Osteocyte (in vitro differentiated cells): Measurements from ENCODE around the gene ZDHHC15. TPM values are rescaled to one million over a fixed set of nuclear protein-coding genes. Genes with fewer than 3 reads are reported as not detected.
"Not testable (repeated sequence)": the region's sequence is repeated elsewhere in the genome, so short reads cannot be mapped to it uniquely, and the experiment has no call there.

Experiments
- DNase-seq: peaks from one replicate; pipeline ENCODE4 v3.0.0; 2021; ENCODE audit warnings: mixed read lengths; ENCODE audit not compliant: unreplicated experiment; ENCODE audit errors: extremely low spot score
- H3K27ac Mint-ChIP-seq: one replicate; pipeline ENCODE4 v1.8.0; 2021; ENCODE audit warnings: mild to moderate bottlenecking, mixed read lengths; ENCODE audit not compliant: unreplicated experiment
- H3K27me3 Mint-ChIP-seq: one replicate; pipeline ENCODE4 v1.8.0; 2021; ENCODE audit warnings: mixed read lengths; ENCODE audit not compliant: unreplicated experiment
- H3K36me3 Mint-ChIP-seq: one replicate; pipeline ENCODE4 v1.8.0; 2021; ENCODE audit warnings: mixed read lengths; ENCODE audit not compliant: unreplicated experiment
- H3K4me1 Mint-ChIP-seq: one replicate; pipeline ENCODE4 v1.8.0; 2021; ENCODE audit warnings: mixed read lengths; ENCODE audit not compliant: unreplicated experiment
- H3K4me3 Mint-ChIP-seq: one replicate; pipeline ENCODE4 v1.8.0; 2021; ENCODE audit warnings: mild to moderate bottlenecking, moderate library complexity, mixed read lengths; ENCODE audit not compliant: unreplicated experiment
- H3K9me3 Mint-ChIP-seq: one replicate; pipeline ENCODE4 v1.8.0; 2021; ENCODE audit warnings: mixed read lengths; ENCODE audit not compliant: unreplicated experiment
- CTCF ChIP-seq: fragments of 200-600 bp; sonication (generic); IDR thresholded peaks from 2 replicates; pipeline ENCODE4 v1.5.0; 2021; ENCODE audit warnings: antibody characterized with exemption, mild to moderate bottlenecking, moderate library complexity
- total RNA-seq: library from RNA; stranded (reverse); gene quantifications from 2 replicates; pipeline ENCODE4 v1.2.1, GENCODE V29; 2021

ZDHHC15 gene
- total RNA-seq, 1 donor from 2014 or later, result 0.08 TPM

GRCh38 chrX:75483933-75484332 is 38.9 kb downstream of the ZDHHC15 start:
- no peak for TF ChIP-seq CTCF
- Mint-ChIP-seq H3K4me3 (no peak overlapping the region), H3K27me3 (no peaks in the 10 kb centered on the region), H3K4me1 (no peaks in the 10 kb centered on the region), H3K36me3 (no peaks in the 10 kb centered on the region), H3K27ac (no peak overlapping the region), H3K9me3 (peaks cover 48% of the 10 kb centered on the region)
- DNase-seq, result no peak

- not testable (repeated sequence) for H3K27ac Mint-ChIP-seq, H3K4me3 Mint-ChIP-seq, DNase-seq, H3K27me3 Mint-ChIP-seq, H3K4me1 Mint-ChIP-seq, H3K36me3 Mint-ChIP-seq
- H3K9me3 Mint-ChIP-seq, result peaks cover 57% of the 10 kb centered on the region
These were observed 61.1 kb downstream of the ZDHHC15 start for GRCh38 chrX:75461780-75462179.

- DNase-seq, result no peak
- Mint-ChIP-seq H3K4me1 (no peaks in the 10 kb centered on the region), H3K27ac (no peak overlapping the region), H3K9me3 (peaks cover 12% of the 10 kb centered on the region), H3K4me3 (no peak overlapping the region), H3K36me3 (no peaks in the 10 kb centered on the region), H3K27me3 (no peaks in the 10 kb centered on the region)
- no peak for TF ChIP-seq CTCF
These were observed 101.1 kb downstream of the ZDHHC15 start for GRCh38 chrX:75421688-75422230.

GRCh38 chrX:75407153-75407552 is 115.7 kb downstream of the ZDHHC15 start:
- not testable (repeated sequence) for H3K36me3 Mint-ChIP-seq, H3K27me3 Mint-ChIP-seq, DNase-seq, H3K4me1 Mint-ChIP-seq, H3K4me3 Mint-ChIP-seq, H3K27ac Mint-ChIP-seq
- H3K9me3 Mint-ChIP-seq, result peaks cover 56% of the 10 kb centered on the region

- Mint-ChIP-seq H3K9me3 (peaks cover 63% of the 10 kb centered on the region), H3K4me1 (no peaks in the 10 kb centered on the region), H3K4me3 (no peak overlapping the region), H3K27me3 (no peaks in the 10 kb centered on the region), H3K36me3 (no peaks in the 10 kb centered on the region), H3K27ac (no peak overlapping the region)
- DNase-seq, result no peak
- no peak for TF ChIP-seq CTCF
These were observed 132.4 kb downstream of the ZDHHC15 start for GRCh38 chrX:75390470-75390869.

GRCh38 chrX:75369721-75370120 is 153.1 kb downstream of the ZDHHC15 start:
- H3K27ac Mint-ChIP-seq, result no peak overlapping the region
- DNase-seq, result no peak

More at GRCh38 chrX:75369721-75370120, 153.1 kb downstream of the ZDHHC15 start:
- Mint-ChIP-seq H3K4me3 (no peak overlapping the region), H3K36me3 (no peaks in the 10 kb centered on the region), H3K27me3 (no peaks in the 10 kb centered on the region), H3K4me1 (no peaks in the 10 kb centered on the region), H3K9me3 (no peaks in the 10 kb centered on the region)
- TF ChIP-seq CTCF, result no peak
